ENCODE measurements around the gene NXPE1.

NXPE1 gene

GRCh38 chr11:114566276-114566675 is 6.6 kb upstream of the NXPE1 start:
- H3K4me3 ChIP-seq (replicated peaks; ENCODE audit: insufficient read depth, low read length): no peak overlapping the region
- DNase-seq (ENCODE audit: low read depth in 1 of 2, low spot score in 1 of 2): no peak
- no peak for TF ChIP-seq GABPA (IDR thresholded peaks at IDR 0.05; ENCODE audit: low read depth)
- no peak for TF ChIP-seq CTCF (IDR thresholded peaks at IDR 0.05; ENCODE audit: insufficient read depth, low read length)
- no peak overlapping the region for H3K27ac ChIP-seq (replicated peaks)
- H3K27me3 ChIP-seq (ENCODE audit: insufficient read depth, poor library complexity, severe bottlenecking): peaks cover 2% of the 10 kb centered on the region

GRCh38 chr11:114564831-114565230 is 5.2 kb upstream of the NXPE1 start:
- TF ChIP-seq GABPA (IDR thresholded peaks at IDR 0.05; ENCODE audit: low read depth) (no peak), POLR2AphosphoS5 (IDR thresholded peaks at IDR 0.05; ENCODE audit: low read depth) (no peak), SPI1 (IDR thresholded peaks at IDR 0.05; ENCODE audit: borderline replicate concordance, low read depth) (no peak), CTCF (IDR thresholded peaks at IDR 0.05; ENCODE audit: insufficient read depth, low read length) (no peak), REST (IDR thresholded peaks at IDR 0.05; ENCODE audit: insufficient replicate concordance, low read depth) (no peak)
- H3K27me3 ChIP-seq (ENCODE audit: insufficient read depth, poor library complexity, severe bottlenecking): peaks cover 3% of the 10 kb centered on the region
- no peak for DNase-seq (ENCODE audit: low read depth in 1 of 2, low spot score in 1 of 2)

GRCh38 chr11:114563077-114563476 is 3.4 kb upstream of the NXPE1 start:
- H3K27me3 ChIP-seq (ENCODE audit: insufficient read depth, poor library complexity, severe bottlenecking): peaks cover 6% of the 10 kb centered on the region
- DNase-seq (ENCODE audit: low read depth in 1 of 2, low spot score in 1 of 2): no peak
- TF ChIP-seq REST (IDR thresholded peaks at IDR 0.05; ENCODE audit: insufficient replicate concordance, low read depth) (no peak), GABPA (IDR thresholded peaks at IDR 0.05; ENCODE audit: low read depth) (no peak), SPI1 (IDR thresholded peaks at IDR 0.05; ENCODE audit: borderline replicate concordance, low read depth) (no peak), CTCF (IDR thresholded peaks at IDR 0.05; ENCODE audit: insufficient read depth, low read length) (no peak), POLR2AphosphoS5 (IDR thresholded peaks at IDR 0.05; ENCODE audit: low read depth) (no peak)
- H3K4me3 ChIP-seq (replicated peaks; ENCODE audit: insufficient read depth, low read length): no peak overlapping the region
- no peak overlapping the region for H3K27ac ChIP-seq (replicated peaks)

More at GRCh38 chr11:114564831-114565230, 5.2 kb upstream of the NXPE1 start:
- Histone ChIP-seq H3K4me3 (replicated peaks; ENCODE audit: insufficient read depth, low read length) (no peak overlapping the region), H3K27ac (replicated peaks) (no peak overlapping the region)

- peaks cover 6% of the 10 kb centered on the region for H3K27me3 ChIP-seq (ENCODE audit: insufficient read depth, poor library complexity, severe bottlenecking)
- no peak overlapping the region for H3K4me3 ChIP-seq (replicated peaks; ENCODE audit: insufficient read depth, low read length)
- no peak for DNase-seq (ENCODE audit: low read depth in 1 of 2, low spot score in 1 of 2)
- H3K27ac ChIP-seq (replicated peaks): no peak overlapping the region
- TF ChIP-seq CTCF (IDR thresholded peaks at IDR 0.05; ENCODE audit: insufficient read depth, low read length) (no peak), SPI1 (IDR thresholded peaks at IDR 0.05; ENCODE audit: borderline replicate concordance, low read depth) (no peak), GABPA (IDR thresholded peaks at IDR 0.05; ENCODE audit: low read depth) (no peak), REST (IDR thresholded peaks at IDR 0.05; ENCODE audit: insufficient replicate concordance, low read depth) (no peak), POLR2AphosphoS5 (IDR thresholded peaks at IDR 0.05; ENCODE audit: low read depth) (no peak)
Observed at GRCh38 chr11:114562166-114562916, 2.7 kb upstream of the NXPE1 start.

Measured in HL-60 (cell line).